HG02870 (cell line): ENCODE data around the gene FICD.
A peak's percentile ranks its signal among the peaks of the same experiment; 100 is the strongest.
"Not testable (repeated sequence)": the region's sequence is repeated elsewhere in the genome, so short reads cannot be mapped to it uniquely, and the experiment has no call there.

Experiments
- ATAC-seq: cut with Tn5 transposase; IDR thresholded peaks from one replicate; pipeline ENCODE4 v1.9.1; 2021; ENCODE audit warnings: mild to moderate bottlenecking, moderate library complexity; ENCODE audit not compliant: unreplicated experiment

FICD gene

GRCh38 chr12:108514973-108515814 lies at the start of gene FICD:
FICD (plus strand) TSS chr12:108515277; CDS start chr12:108516973, 1,696 bp downstream.
- peak; percentile 78 for ATAC-seq

DNA sequence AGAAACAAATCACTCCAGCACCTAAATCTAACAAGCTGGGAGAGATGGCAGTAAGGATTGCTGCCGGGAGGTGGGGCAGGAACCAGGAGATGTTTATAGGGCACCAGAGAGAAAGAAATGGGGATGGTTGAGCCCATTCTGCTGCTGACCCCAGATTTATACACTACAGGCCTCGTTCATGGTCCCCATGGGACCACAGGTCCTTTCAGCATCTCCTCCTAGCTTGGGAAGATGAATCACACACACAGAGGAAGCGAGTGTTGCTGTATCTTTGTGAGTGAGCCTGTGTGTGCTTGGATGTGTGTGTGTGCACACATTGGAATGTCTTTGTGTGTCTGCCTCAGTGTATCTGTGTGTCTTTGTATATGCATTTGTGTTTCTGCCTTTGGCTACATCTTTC lies 49.7 kb upstream of the FICD start:
- ATAC-seq = no peak

DNA sequence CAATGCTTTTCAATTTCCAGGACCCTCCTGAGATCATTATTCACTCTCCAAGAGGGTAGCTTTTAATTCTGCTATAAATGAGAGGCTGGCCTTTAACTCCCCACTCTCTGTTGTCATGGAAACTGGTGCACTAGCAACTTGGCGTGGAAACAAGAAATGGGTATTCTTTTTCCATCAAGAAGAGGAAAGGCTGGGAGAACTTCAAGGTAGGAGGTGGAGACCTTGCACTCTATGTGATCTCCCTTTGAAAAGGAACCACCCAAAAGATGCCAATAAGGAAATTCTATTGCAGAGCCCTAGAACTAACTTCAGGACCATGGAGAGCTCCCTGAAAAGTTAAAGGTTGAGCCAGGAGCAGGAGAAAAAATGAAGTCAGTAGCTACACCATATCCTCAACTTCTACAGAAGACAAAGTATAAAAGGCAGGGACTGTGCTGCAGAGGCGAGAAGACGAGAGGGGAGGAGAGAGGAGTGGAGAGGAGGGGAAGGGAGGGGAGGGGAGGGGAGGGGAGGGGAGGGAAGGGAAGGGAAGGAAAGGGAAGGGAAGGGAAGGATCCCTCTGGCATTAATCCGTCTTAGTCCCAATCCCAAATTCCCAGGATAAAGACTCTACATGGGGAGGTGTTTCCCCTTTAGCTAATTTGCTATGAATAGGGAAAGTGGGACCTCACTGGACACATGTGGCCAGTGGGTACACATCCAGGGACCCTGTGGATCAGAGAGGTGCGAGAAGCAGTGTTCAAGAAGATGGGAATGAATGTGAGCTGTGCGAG lies 46.7 kb upstream of the FICD start:
- no peak for ATAC-seq

- no peak for ATAC-seq
These were observed 41.5 kb upstream of the FICD start for GRCh38 chr12:108473400-108474055.

- ATAC-seq = no peak
These were observed 39.7 kb upstream of the FICD start for GRCh38 chr12:108475396-108475795.

DNA sequence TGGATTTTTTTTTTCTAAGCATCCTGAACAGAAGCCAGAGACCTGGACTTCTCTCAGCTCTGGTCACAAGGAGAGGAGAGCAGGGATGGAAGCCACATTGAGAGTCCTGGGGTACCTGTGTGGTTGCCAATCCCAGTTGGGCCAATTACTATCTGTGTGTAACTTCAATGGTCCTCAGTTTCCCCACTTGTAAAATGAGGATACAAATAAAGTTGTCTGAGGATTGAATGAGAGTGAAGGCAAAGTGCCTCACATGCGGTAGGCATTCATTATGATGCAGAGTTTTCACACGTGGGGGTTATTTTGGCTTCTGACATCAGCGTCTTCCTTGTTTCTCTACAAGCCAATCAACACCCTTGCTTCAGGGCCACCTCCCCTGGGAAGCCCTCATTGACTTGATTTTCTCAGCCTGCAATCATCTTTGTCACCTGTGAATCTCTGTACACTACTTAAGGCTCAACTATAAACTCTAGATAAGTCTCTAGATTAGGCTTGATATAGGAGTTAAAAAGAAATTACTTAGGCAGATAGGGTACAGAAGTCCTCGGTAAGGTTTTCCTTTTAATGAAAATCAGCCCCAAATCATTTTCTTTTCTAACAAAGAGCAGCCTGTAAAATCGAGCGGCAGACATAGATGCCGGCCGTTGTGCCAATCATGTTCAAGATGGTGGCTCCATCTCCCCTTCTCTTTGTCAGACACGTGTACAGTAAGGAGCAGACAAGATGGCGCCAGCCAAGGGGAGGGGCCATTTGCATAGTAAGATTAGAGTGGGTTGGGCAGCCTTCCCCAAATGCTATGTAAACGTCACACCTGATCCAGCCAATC lies 37.8 kb upstream of the FICD start:
- no peak for ATAC-seq

- ATAC-seq = no peak
These were observed 37.2 kb upstream of the FICD start for GRCh38 chr12:108477881-108478259.

DNA sequence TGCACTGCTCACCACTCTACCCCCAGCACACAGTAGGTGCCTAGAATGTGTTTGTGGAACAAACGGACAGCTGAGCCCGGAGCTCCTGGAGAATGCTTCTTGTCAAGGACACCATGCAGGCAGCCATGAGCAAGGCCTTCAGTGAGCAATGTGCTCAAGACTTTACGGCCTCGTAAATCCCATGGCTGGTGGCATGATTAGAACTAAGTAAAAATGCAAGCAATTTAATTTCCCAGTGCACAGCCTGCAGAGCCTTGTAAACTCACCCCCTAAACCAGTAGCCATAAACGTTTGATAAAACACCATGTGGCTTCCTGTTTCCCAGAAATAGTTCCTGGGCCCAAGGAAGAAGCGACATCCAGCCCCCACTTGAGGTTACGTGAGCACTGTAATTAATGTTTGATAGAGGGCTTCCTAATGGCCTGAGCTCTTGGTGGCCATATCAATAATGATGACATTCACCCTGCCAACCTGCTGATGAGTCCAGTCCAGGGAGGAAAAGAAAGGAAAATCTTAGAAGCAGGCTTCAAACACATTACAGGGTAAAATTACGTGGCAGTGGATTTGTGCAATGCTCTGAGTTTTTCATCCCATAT lies 36.4 kb upstream of the FICD start:
- no peak for ATAC-seq

DNA sequence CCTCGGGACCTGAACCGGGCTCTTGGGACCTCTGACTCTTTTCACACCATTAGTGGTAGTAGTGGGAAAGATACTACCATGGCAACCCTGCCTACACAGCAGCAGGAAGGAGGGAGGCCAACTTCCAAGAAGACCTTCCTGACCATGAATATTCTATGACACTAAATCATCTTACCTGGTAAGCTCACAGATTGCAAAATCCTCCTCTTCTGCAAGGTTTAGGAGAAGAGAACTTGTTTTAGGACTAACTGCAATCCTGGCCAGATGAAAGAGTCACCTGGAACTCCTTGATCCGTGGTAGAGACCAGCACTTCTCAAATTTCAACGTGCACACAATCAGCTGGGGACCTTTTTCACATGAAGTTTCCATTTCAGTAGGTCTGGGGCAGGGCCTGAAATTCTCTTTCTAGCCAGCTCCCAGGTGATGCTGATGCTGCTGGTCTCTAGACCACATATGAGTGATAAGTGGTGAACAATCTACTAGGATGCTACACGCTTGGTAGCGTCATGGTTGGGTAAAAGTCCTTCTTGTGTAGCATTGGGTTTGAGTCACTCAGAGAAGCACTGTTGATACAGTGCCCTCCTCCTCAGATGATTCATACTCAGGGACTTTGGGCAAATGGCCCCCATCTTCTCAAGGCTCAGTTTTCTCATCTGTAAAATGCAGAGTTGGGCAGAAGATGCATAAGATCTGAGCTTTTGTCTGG lies 35.6 kb upstream of the FICD start:
- ATAC-seq = no peak

DNA sequence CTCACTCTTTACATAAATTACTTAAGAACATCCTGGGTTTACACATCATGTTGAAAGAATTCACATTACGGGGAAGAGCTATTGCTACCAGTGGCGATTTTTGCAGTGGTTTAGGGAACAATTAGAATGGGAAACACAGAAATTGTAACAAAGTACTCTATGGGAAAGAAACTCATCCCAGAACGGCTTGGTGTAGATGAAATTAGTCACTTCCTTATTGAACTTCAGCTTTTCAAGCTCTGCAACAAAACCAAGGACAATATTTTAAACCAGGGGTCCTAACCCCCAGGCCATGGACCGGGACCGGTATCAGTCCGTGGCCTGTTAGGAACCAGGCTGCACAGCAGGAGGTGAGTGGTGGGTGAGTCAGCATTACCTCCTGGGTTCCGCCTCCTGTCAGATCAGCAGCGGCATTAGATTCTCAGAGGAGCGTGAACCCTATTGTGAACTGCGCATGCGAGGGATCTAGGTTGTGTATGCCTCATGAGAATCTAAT lies 32.3 kb upstream of the FICD start:
- ATAC-seq = no peak

- ATAC-seq = no peak
These were observed 31.6 kb upstream of the FICD start for GRCh38 chr12:108483213-108484059.

DNA sequence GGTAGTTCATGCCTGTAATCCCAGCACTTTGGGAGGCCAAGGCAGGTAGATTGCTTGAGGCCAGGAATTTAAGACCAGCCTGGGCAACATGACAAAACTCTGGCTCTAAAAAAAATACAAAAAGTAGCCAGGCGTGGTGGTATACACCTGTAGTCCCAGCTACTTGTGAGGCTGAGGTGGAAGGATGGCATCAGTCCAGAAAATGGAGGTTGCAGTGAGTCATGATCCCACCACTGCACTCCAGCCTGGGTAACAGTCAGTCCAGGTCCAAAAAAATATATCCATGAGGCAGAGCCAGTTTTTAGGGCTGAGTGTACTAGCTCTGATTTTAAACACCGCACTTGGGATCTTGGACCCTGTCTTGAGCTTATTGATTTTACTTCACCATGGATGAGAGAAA lies 30.6 kb upstream of the FICD start:
- no peak for ATAC-seq

GRCh38 chr12:108484845-108485244 lies 30.2 kb upstream of the FICD start:
- ATAC-seq = no peak

DNA sequence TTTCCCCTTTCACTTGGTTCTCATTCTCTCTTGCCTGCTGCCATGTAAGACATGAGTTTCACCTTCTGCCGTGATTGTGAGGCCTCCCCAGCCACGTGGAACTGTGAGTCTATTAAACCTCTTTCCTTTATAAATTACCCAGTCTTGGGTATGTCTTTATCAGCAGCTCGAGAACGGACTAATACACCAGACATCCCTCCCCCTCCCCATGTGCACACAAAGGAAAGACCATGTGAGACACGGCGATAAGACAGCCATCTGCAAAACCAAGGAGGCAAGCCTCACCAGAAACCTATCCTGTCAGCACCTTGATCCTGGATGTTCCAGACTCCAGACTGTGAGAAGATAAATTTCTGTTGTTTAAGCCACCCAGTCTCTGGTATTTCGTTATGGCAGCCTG lies 29.7 kb upstream of the FICD start:
- not testable (repeated sequence) for ATAC-seq

DNA sequence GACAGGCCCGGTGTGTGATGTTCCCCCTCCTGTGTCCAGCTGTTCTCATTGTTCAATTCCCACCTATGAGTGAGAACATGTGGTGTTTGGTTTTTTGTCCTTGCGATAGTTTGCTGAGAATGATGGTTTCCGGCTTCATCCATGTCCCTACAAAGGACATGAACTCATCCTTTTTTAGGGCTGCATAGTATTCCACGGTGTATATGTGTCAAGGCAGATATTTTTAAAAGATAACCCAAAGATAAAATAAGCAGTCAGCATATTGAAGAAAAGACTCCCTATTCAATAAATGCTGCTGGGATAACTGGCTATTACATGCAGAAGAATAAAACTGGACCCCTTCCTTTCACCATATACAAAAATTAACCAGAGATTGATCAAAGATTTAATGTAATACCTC lies 28.0 kb upstream of the FICD start:
- not testable (repeated sequence) for ATAC-seq

- no peak for ATAC-seq
These were observed 23.8 kb upstream of the FICD start for GRCh38 chr12:108491256-108491655.

- no peak for ATAC-seq
These were observed 20.0 kb upstream of the FICD start for GRCh38 chr12:108495054-108495453.

DNA sequence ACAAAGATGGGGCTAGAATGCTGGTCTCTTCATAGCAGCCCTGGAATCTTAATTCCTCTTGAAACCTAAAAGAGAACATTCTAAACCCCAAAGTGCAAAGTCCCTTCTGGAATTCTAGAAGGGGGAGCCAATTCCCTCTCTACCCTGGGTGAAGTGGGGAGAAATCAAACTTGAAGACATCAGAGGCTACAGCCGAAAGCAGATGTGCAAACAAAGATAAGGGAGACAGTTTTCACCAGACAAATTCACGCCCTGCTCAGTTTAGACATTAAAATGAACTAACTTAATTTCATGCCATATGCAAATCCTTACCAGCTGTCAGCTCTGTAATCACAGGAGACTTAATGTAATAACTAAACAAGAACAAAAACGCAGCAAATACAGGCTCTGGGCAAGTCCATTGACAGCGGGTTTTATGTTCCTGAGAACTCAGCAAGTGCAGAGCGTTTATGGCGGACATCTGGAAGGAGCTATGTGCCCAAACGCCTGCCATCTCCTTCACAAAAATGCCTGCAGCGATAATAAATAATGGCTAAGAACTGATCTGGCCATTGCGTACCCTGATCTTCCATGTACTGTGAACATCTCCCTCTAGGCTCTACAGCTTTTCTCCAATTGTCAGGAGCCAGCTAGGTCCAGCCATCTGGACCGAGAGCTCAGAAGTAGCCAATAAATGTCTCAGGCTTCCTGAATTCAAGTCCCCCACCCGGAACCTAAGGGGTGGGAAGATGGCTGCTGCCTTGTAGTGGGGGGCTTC lies 19.1 kb upstream of the FICD start:
- ATAC-seq = no peak
